Frontal cortex (tissue), 4 donors: ENCODE data around the gene EVA1B. TPM values are rescaled to one million over a fixed set of nuclear protein-coding genes. Genes with fewer than 3 reads are reported as not detected.

Experiments used
- DNase-seq, 2 donors: peaks; one replicate each; pipeline ENCODE4 v3.0.0; 2012; ENCODE audit warnings: low spot score in 2 of 2
- FAIRE-seq: peaks from 2 replicates; lab custom pipeline; 2012; peaks lifted over from hg19 to GRCh38; lab: Jason Lieb, UNC
- total RNA-seq: library from RNA; depleted of rRNA; stranded (reverse); fragments of >200 nt; gene quantifications from one replicate; pipeline ENCODE4 v1.2.3, GENCODE V29; 2014
- donor health status: control.
- donor health status: control.
- donor health status: control.

The EVA1B gene
- total RNA-seq, 1 donor from 2014 or later: 3.7 TPM

DNA sequence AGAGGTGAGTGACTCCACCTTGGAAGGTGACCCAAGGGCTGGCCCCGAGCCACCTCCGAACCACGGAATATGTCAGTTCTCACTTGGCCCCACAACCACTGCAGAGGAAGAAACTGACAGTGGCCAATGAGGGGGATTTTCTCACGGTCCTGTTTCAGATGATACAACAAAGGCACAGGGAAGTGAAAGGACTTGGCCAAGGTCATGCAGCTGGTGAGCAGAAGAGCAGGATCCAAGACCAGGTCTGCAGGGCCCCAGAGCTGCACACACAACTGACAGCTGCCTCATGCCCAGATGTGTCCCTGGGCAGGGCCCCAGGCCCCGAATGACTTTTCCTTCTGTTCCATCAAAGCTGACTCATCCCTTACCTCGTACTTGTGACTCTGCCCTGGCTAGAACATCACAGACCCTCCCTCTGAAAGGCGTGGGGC, 25.8 kb upstream of the EVA1B start:
- FAIRE-seq: no peak
- DNase-seq: no peak

DNA sequence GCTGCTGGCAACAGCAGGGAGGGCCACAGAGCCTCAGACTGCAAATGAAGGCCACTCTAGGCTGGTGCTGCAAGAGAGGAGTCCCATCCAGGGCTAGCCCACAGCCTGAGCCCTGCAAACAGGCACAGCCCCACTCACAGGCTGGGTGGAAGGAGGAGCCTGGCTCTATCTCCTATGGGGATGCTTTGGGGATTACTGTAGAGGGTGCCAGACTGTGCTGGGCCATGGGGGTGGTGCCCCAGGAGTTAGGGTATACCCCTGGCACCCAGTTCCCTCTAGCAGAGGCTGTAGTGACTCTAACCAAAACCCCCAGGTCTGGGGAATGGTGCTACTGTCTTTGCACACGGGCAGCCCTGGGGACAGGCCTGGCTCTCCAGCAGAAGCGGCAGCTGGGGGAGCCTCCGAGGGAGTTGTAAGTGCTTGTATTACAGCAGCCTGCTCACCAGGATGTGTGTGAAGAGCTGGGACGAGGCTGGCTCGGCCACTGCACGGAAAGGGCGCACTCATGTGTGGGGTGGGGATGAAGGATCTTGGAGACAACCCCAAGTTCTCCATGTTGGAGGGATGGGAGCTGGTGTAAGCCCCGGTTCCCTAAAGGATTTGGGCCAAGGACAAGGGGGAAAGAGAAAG, 23.4 kb upstream of the EVA1B start:
- FAIRE-seq: no peak

DNA sequence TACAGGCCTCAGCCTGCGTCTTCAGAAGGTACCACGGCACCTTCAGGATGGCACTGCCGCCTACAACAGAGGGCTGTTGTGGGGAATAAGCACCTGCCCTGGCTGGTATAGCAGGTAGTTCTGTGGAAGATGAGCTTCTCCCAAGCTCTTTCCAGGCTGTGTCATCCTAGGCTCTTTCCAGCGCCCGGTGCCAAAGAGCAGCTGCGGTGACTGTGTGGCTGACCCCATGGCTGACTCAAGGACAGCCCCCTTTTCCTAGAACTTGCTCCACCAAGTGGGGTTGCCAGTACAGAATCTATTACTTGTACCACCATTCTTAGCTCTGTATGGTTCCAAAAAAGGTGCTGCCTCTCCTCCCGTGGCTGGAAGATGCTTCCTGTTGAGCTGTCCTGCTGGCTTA, 21.9 kb upstream of the EVA1B start:
- no peak for FAIRE-seq

More for the DNA sequence above, 23.4 kb upstream of the EVA1B start:
- DNase-seq: no peak

DNA sequence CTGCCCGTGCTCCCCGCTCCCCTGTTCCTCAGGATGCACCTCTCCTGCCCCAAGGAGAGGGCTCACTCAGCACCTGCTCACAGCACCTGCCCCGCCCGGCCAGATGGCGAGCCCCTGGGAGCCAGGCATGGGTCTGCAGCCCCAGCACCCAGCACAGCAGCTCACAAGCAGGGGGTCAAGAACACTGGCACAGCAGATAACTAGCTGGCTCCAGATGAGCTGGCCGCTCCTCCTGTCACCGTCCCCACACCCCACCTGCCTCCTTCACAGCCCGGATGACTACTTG, 20.9 kb upstream of the EVA1B start:
- DNase-seq (no peak), FAIRE-seq (no peak)

More for the DNA sequence above, 21.9 kb upstream of the EVA1B start:
- DNase-seq: no peak

DNA sequence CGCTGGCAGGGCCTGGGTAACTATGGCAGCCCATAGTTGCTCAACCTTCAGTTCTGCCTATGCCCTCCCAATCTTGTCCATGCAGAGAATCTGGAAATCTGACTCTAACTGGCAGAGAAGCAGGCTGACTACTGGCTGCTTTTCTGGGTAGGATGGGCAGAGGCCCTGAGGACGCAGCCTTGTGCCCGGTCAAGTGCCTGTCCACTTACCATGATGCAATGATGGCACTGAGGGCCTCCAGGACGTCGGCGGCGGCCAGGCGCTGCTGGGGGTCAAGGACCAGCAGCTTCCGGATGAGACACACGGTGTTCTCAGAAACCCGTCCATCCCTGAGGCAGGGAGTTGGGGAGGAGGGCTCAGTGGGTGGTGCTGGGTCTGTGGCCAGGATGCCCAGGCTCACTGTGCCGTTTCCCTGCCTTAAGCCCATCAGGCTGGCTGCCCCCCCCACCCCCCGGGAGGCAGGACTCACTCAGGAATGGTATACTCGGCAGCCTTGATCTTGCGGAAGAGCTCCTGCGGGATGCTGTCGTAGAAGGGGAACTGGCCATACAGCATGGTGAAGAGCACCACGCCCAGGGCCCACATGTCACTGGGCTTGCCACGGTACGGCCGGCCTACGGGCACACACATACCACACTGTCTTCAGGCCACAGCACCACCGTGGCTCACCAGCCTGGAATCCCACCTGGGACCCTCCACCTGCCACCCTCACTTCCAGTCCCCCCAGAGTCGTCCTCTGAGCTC, 20.4 kb upstream of the EVA1B start:
- FAIRE-seq: no peak
- DNase-seq: no peak

GRCh38 chr1:36342426-36343185, 19.2 kb upstream of the EVA1B start:
- no peak for FAIRE-seq

DNA sequence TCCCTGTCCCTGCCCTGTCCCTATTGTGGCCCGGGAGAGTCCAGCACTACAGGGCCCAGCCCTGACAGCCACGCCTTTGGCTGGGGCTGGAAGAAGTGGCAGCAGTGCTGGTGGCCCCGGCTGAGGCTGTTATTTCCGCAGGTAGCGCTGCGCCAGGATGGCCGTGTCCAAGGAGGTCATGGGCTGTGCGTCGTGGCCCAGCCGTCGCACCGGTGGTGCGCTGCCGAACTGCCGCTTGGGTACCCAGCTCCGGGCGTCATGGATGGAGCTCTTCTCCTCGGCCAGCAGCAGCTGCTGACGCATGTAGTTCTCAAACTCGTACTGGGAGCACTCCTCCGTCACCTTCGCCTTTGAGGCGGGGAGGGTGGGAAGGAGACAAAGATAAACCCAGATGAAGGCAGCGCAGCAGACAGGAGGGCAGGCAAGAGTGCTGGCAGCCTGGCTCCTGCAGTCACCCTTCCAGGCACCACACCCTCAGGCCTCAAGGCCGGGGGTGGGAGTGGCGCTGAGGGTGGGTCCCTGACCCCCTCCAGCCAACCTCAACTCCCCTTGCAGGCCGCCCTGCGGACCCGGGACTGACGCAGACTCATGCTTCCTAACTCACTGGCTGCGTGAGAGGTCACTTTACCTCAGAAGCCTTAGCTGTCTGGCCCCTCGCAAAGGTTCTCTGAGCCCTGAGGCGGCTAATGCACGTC, 18.3 kb upstream of the EVA1B start:
- FAIRE-seq: no peak
- DNase-seq: no peak

More at GRCh38 chr1:36342426-36343185, 19.2 kb upstream of the EVA1B start:
- DNase-seq: peak; percentile 53 to 57

- FAIRE-seq (no peak), DNase-seq (no peak)
Observed at GRCh38 chr1:36339615-36340014, 16.2 kb upstream of the EVA1B start.

- FAIRE-seq (no peak), DNase-seq (no peak)
Observed at GRCh38 chr1:36339215-36339614, 15.8 kb upstream of the EVA1B start.

DNA sequence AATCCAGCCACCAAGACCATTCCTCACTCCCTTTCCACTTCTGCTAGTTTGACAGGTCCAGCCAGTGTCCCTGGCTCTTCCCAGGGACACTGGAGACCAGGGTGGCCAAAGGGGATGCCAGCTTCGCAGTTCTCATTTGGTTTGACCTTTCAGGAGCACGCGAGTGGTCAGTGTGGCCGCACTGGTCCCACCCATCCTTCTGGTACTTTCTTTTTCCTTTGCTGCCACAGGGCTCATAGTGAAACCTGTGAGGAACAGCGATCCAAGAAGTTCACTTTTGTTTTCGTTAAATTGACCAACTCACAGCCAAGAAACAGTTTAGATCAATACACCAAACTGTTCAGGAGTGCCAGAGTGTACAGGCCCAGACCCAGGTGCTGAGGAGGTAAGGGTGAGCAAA, 14.4 kb upstream of the EVA1B start:
- FAIRE-seq: no peak
- DNase-seq: no peak

DNA sequence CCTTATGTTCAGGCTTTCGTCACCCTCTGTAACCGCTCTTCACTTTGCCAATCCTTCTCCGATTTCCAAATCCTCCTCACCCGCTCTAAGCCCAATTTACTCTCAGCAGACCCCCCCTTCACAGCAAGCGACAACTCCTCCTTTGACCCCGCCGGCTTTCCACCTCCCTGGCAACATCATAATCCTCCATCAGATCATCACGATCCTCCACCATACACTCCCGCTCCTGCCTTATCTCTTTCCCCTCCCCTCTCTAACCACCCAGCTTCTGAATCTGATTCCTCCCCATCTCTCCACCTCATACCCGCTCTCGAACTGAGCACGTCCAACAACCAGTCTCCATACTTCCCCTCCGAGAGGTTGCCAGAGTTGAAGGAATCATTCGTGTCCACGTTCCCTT, 7.5 kb upstream of the EVA1B start:
- no peak for DNase-seq
- no peak for FAIRE-seq

- FAIRE-seq: no peak
- DNase-seq: no peak
Observed at GRCh38 chr1:36329817-36330216, 6.4 kb upstream of the EVA1B start.

GRCh38 chr1:36328713-36329112, 5.3 kb upstream of the EVA1B start:
- DNase-seq (no peak), FAIRE-seq (no peak)

- FAIRE-seq (no peak), DNase-seq (no peak)
Observed at GRCh38 chr1:36328088-36328480, 4.6 kb upstream of the EVA1B start.

DNA sequence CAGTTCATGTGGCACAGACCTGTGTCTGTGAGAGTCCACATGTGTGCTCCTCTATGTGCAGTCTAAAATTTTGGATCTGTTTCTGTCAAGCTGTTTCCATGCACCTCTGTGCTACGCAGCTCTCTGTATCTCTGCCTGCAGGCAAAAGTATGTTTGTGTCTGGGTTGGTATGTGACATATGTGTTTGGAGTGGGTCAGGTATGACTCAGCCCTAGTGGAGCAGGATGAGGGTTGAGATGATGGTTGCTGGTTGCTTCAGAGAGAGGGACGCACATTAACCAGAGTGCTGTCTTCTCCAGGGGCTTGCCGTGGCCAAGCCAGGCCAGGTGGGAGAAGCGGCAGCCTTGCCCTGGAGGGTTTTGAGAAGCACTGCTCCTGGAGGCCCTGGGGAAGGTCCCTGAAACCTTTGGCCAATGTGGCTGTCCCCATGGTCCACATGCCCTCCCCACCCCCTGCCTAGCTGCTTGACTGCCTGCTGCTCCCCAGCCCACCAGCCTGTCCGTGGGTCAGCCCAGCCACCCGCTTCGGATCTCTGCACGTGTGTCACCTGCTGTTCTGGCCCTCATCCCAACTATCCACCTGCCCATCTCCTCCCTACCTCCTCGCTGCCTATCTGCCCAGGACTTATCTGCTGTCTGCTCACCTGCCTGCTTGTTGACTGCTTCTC, 4.1 kb upstream of the EVA1B start:
- DNase-seq: no peak
- FAIRE-seq: no peak

- no peak for DNase-seq
- FAIRE-seq: no peak
Observed at GRCh38 chr1:36326499-36326898, 3.1 kb upstream of the EVA1B start.

GRCh38 chr1:36324353-36324703, 883 bp upstream of the EVA1B start:
- FAIRE-seq (no peak), DNase-seq (no peak)

DNA sequence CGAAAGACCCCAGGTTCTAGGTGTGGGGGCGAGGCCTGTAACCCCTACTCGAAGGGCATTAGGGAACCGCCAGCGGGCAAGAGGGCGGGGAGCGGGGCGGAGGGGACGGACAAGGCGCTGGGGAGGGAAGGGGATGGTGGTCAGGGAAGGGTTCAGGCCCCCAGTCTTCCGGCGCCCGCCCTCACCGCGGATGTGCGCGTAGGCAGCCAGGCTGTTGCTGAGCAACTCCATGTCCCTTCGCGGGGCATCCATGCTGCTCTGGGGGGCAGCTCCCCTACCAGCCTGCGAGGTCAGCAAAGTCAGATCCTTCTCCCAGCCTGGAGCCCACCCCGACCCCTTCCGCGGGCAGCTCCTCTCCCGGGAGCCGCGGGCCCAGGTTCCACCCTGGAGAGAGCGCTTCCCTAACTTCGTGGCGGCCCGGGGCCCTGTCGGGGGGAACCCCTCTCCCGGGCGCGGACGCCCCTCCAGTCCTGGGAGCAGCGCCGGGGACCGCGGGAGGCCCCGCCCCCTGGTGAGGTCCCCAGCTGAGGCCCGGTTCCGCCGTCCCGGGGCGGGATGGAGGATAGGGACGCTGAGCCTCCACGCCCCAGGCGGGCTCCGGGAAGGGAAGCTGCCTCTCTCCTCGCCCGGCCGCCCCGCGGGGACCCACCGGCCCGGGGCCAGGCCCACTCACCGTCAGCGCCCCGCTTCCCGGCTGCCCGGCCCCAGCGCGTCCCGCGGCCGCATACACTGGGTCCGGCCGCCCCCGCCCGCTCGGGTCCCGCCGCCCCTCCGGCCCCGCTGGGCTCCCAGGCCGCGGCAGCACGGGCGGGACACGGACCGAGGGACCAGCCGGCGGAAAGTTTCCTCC, 434 bp downstream of the EVA1B start:
- no peak for FAIRE-seq
- peak; percentile 50 to 53 for DNase-seq
